Panc1 (cell line): ENCODE measurements around the gene ZBED6. TPM values are rescaled to one million over a fixed set of nuclear protein-coding genes. Genes with fewer than 3 reads are reported as not detected.

Experiments
- ATAC-seq: fragments of 200-7000 bp; cut with Tn5 transposase; 2 replicates; pipeline ENCODE4 v1.9.1; 2020; ENCODE audit warnings: mild to moderate bottlenecking, moderate library complexity
- BruUV-seq: library from RNA; stranded (reverse); fragments of 400-500 nt; replicated peaks from 2 replicates; lab custom pipeline; 2021; lab: Mats Ljungman, UMichigan
- CTCF ChIA-PET: fragments of 300-600 bp; sonication (Branson Sonifier 250); formaldehyde crosslinking; loops from one replicate; lab custom pipeline; 2022; ENCODE audit warnings: antibody characterized with exemption; lab: Charles Lee
- POLR2A ChIA-PET: fragments of 300-600 bp; sonication (Branson Sonifier 250); formaldehyde crosslinking; loops from one replicate; lab custom pipeline; 2022; ENCODE audit warnings: antibody characterized with exemption; lab: Charles Lee
- DNase-seq: peaks from one replicate; pipeline ENCODE4 v3.0.0-alpha.2; 2010; ENCODE audit warnings: low read depth, low spot score
- H3K27ac ChIP-seq: 2 replicates; pipeline ENCODE4 v1.5.1; 2011; ENCODE audit warnings: mild to moderate bottlenecking, low read length, inconsistent platforms
- H3K27me3 ChIP-seq: fragments of 200-500 bp; sonication (Bioruptor generic); 2 replicates; pipeline ENCODE4 v1.6.0; 2014; ENCODE audit warnings: low read length, inconsistent platforms; ENCODE audit not compliant: control insufficient read depth, insufficient read depth
- H3K36me3 ChIP-seq: fragments of 200-500 bp; sonication (Bioruptor generic); 2 replicates; pipeline ENCODE4 v1.5.1; 2014; ENCODE audit warnings: inconsistent platforms, mild to moderate bottlenecking, low read length, moderate library complexity; ENCODE audit not compliant: control insufficient read depth, insufficient read depth
- H3K4me1 ChIP-seq: 2 replicates; pipeline ENCODE4 v1.5.1; 2011; ENCODE audit warnings: inconsistent platforms, mild to moderate bottlenecking, low read length, moderate library complexity; ENCODE audit not compliant: control insufficient read depth, insufficient read depth
- H3K4me3 ChIP-seq, 2 experiments: 2 replicates each; pipeline ENCODE4 v1.5.1; 2011 to 2012; ENCODE audit warnings: low read depth in 2 of 2, low read length in 2 of 2, mild to moderate bottlenecking in 2 of 2, inconsistent platforms in 1 of 2, moderate library complexity in 1 of 2
- H3K9me3 ChIP-seq: fragments of 200-500 bp; sonication (Bioruptor generic); 2 replicates; pipeline ENCODE4 v1.5.1; 2014; ENCODE audit warnings: low read depth, mild to moderate bottlenecking, inconsistent platforms, low read length, moderate library complexity; ENCODE audit not compliant: control insufficient read depth, insufficient read depth
- CTCF ChIP-seq: fragments of 450-650 bp; IDR thresholded peaks from 2 replicates; pipeline ENCODE4 v1.5.1; 2017; ENCODE audit warnings: mild to moderate bottlenecking
- POLR2AphosphoS5 ChIP-seq: IDR thresholded peaks from 2 replicates; pipeline ENCODE4 v1.6.1; 2012; ENCODE audit warnings: mild to moderate bottlenecking, low read depth, low read length, moderate library complexity
- REST ChIP-seq, 2 experiments: IDR thresholded peaks; 2 replicates each; pipeline ENCODE4 v1.6.1; 2011 to 2012; ENCODE audit warnings: low read depth in 2 of 2, control low read depth in 1 of 2, low read length in 1 of 2, mild to moderate bottlenecking in 1 of 2, moderate library complexity in 1 of 2; ENCODE audit not compliant: insufficient read depth in 1 of 2
- SIN3A ChIP-seq: IDR thresholded peaks from 2 replicates; pipeline ENCODE4 v1.6.1; 2012; ENCODE audit warnings: low read depth, mild to moderate bottlenecking, low read length, moderate library complexity, borderline replicate concordance; ENCODE audit not compliant: insufficient read depth
- TCF7L2 ChIP-seq: IDR thresholded peaks from 2 replicates; pipeline ENCODE4 v1.6.1; 2011; ENCODE audit warnings: mild to moderate bottlenecking, low read depth, low read length, inconsistent platforms
- in situ Hi-C: cut with HindIII; loops from 2 replicates; pipeline ENCODE4 v1.10.0; 2016; ENCODE audit warnings: low sequenced_read_pairs, low pct_unique_long_range_greater_than_20kb
- intact Hi-C: fragments of 100-400 bp; cut with micrococcal nuclease; formaldehyde crosslinking; loops from one replicate; pipeline ENCODE4 v1.10.0; 2022; ENCODE audit not compliant: unreplicated experiment
- total RNA-seq: library from RNA; stranded (reverse); gene quantifications from one replicate; pipeline ENCODE4 v1.2.1, GENCODE V29; 2021; ENCODE audit not compliant: unreplicated experiment

ZBED6 gene
- total RNA-seq, 1 experiment from 2014 or later: 39.8 TPM

GRCh38 chr1:203769505-203770343 lies 25.7 kb upstream of the ZBED6 start:
- ATAC-seq (no peak), DNase-seq (no peak)
- Histone ChIP-seq H3K27me3 (0 out of 2 replicates have a peak, but pooled peaks cover 2% of the 10 kb centered on the region), H3K36me3 (no peaks in the 10 kb centered on the region), H3K9me3 (no peaks in the 10 kb centered on the region), H3K4me1 (no peaks in the 10 kb centered on the region), H3K4me3 (0 out of 4 replicates have a peak overlapping the region, but pooled peaks of 1 of the 2 experiments have one; percentile 10), H3K27ac (no peak overlapping the region)
- in situ Hi-C loops (no loop called here), intact Hi-C loops (no loop called here)
- no TSS peak for BruUV-seq
- TF ChIP-seq POLR2AphosphoS5 (no peak), SIN3A (no peak), REST (IDR thresholded peaks at IDR 0.05; ENCODE audit: insufficient read depth in 1 of 2, low read depth in 2 of 2, low read length in 1 of 2) (no peak), CTCF (no peak), TCF7L2 (no peak)
- ChIA-PET CTCF (no interaction called here), POLR2A (no interaction called here)

- H3K27me3 ChIP-seq: 0 out of 2 replicates have a peak, but pooled peaks cover 2% of the 10 kb centered on the region
- intact Hi-C loops: no loop called here
- DNase-seq: no peak
- no peaks in the 10 kb centered on the region for H3K4me1 ChIP-seq
- no peak overlapping the region for H3K27ac ChIP-seq
- no peak overlapping the region for H3K4me3 ChIP-seq
- ChIA-PET POLR2A (no interaction called here), CTCF (no interaction called here)
- BruUV-seq: no TSS peak
- no peak for TF ChIP-seq TCF7L2
- no peak for TF ChIP-seq SIN3A
- no peak for TF ChIP-seq REST (IDR thresholded peaks at IDR 0.05; ENCODE audit: insufficient read depth in 1 of 2, low read depth in 2 of 2, low read length in 1 of 2)
- no peak for TF ChIP-seq POLR2AphosphoS5
- no peak for TF ChIP-seq CTCF
- in situ Hi-C loops: no loop called here
- ATAC-seq: no peak
- H3K9me3 ChIP-seq: no peaks in the 10 kb centered on the region
- H3K36me3 ChIP-seq: no peaks in the 10 kb centered on the region
Observed at GRCh38 chr1:203771901-203772301, 23.5 kb upstream of the ZBED6 start.
